Stimulated activated CD8-positive, alpha-beta memory T cell treated with anti-CD3 and anti-CD28 coated beads, Interleukin-4, amount 100 ng/mL, for 1 hour (primary cell): Measurements from ENCODE around the gene FOXP1.
"Not testable (repeated sequence)": the region's sequence is repeated elsewhere in the genome, so short reads cannot be mapped to it uniquely, and the experiment has no call there.

Experiments used
- DNase-seq, 2 donors: peaks; one replicate each; pipeline ENCODE4 v3.0.0-alpha.2; 2020; ENCODE audit warnings: low read depth in 2 of 2, low spot score in 1 of 2

Gene FOXP1

GRCh38 chr3:71000483-71000882 lies 583.0 kb downstream of the FOXP1 start:
- no peak for DNase-seq

- DNase-seq, result no peak
Observed at GRCh38 chr3:70999730-71000129, 583.8 kb downstream of the FOXP1 start.

GRCh38 chr3:70996082-70996481 lies 587.4 kb downstream of the FOXP1 start:
- DNase-seq, result no peak

GRCh38 chr3:70994644-70995043 lies 588.9 kb downstream of the FOXP1 start:
- no peak for DNase-seq

- DNase-seq, result no peak
Observed at GRCh38 chr3:70992562-70993204, 590.8 kb downstream of the FOXP1 start.

GRCh38 chr3:70992131-70992530 lies 591.4 kb downstream of the FOXP1 start:
- no peak for DNase-seq

GRCh38 chr3:70990723-70991122 lies 592.8 kb downstream of the FOXP1 start:
- DNase-seq, result no peak

GRCh38 chr3:70990185-70990584 lies 593.3 kb downstream of the FOXP1 start:
- DNase-seq, result no peak

- no peak for DNase-seq
Observed at GRCh38 chr3:70989174-70989573, 594.4 kb downstream of the FOXP1 start.

- no peak for DNase-seq
Observed at GRCh38 chr3:70988111-70988510, 595.4 kb downstream of the FOXP1 start.

- DNase-seq, result no peak
Observed at GRCh38 chr3:70985572-70985971, 598.0 kb downstream of the FOXP1 start.

GRCh38 chr3:70984776-70985482 lies 598.6 kb downstream of the FOXP1 start:
- no peak for DNase-seq

- DNase-seq, result no peak
Observed at GRCh38 chr3:70982700-70983140, 600.8 kb downstream of the FOXP1 start.

GRCh38 chr3:70982284-70982683 lies 601.2 kb downstream of the FOXP1 start:
- DNase-seq, result no peak

- no peak for DNase-seq
Observed at GRCh38 chr3:70981231-70981880, 602.2 kb downstream of the FOXP1 start.

- no peak for DNase-seq
Observed at GRCh38 chr3:70980646-70981170, 602.8 kb downstream of the FOXP1 start.

- DNase-seq, result no peak
Observed at GRCh38 chr3:70979983-70980645, 603.4 kb downstream of the FOXP1 start.

- DNase-seq, result no peak
Observed at GRCh38 chr3:70977712-70978111, 605.8 kb downstream of the FOXP1 start.

- not testable (repeated sequence) for DNase-seq
Observed at GRCh38 chr3:70975981-70976380, 607.5 kb downstream of the FOXP1 start.

GRCh38 chr3:70974747-70975146 lies 608.8 kb downstream of the FOXP1 start:
- no peak for DNase-seq

- no peak for DNase-seq
Observed at GRCh38 chr3:70973558-70973957, 610.0 kb downstream of the FOXP1 start.

GRCh38 chr3:70972855-70973254 lies 610.7 kb downstream of the FOXP1 start:
- no peak for DNase-seq
